Medulla oblongata (tissue), 1 donor: Measurements from ENCODE around the gene CLNK.

Experiments
- DNase-seq: peaks from one replicate; pipeline ENCODE4 v3.0.0-alpha.2; 2015; ENCODE audit errors: extremely low spot score

CLNK gene

DNA sequence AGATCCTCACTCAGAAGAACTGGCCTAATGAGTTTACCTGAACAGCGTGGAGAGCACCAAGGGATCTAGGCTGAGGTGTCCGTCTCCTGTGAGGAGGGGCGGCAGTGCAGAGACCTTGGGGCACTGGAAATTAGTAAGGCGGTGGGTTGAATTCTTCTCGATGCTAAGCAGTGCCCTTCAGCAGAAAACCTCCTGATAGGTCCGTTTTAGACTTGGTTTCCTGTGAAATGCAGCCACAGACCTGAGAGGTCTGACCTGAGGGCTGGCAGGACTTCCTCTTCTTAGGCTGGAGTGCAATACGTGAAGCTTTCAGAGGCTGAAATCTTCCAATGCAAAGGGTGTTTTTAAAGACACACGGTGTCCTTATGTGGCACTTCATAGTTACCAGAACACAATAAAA lies at the start of gene CLNK:
Gene CLNK (minus strand): TSS at position 138 of the 400 bp plus-strand sequence. CDS start 16,899 bp downstream, outside the sequence.
- DNase-seq: no peak

GRCh38 chr4:10733481-10734062 lies 49.0 kb upstream of the CLNK start:
- no peak for DNase-seq

DNA sequence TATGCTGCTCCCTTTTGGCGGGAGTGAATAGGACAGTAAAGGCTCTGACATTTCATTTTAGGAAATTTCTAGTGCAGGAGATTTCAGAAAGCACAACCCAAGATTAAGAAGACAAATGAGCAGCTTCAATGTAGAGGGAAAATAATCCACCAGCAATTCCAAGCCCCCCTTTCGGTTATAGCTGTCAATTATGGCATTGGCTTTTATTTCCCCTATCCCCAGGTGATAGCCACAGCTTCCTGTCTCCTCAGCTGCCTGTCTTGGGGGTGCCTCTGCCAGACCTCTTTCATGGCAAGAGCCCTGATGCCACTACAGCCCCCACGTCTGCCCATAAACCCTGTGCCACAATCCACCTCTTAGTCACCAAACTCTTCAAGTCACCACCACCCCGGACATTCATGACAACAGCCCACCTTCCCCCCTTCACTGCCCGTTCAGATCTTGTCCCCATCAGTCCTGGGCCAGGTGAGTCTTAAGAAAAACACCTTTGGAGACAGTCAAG lies 48.4 kb upstream of the CLNK start:
- DNase-seq: no peak

- DNase-seq: no peak
Measured at GRCh38 chr4:10732235-10732913, 47.8 kb upstream of the CLNK start.

DNA sequence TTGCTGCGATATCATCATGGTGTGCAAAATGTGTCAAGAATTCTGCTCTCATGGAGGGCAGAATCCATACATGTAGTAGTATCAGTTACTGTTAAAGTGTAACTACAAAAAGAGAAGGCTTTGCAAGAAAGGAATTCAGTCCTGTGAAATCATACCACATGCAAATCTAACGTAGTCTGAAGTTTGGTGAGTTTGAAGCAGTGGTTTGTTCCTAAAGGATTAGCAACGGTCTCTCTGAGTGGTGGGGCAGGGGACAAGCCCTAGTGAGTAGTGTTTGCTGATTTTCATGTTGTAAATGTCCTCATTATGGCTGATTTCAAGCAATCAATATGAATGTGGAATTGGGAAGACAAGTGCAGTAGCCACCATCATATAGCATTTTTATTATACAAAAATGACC lies 47.1 kb upstream of the CLNK start:
- no peak for DNase-seq

DNA sequence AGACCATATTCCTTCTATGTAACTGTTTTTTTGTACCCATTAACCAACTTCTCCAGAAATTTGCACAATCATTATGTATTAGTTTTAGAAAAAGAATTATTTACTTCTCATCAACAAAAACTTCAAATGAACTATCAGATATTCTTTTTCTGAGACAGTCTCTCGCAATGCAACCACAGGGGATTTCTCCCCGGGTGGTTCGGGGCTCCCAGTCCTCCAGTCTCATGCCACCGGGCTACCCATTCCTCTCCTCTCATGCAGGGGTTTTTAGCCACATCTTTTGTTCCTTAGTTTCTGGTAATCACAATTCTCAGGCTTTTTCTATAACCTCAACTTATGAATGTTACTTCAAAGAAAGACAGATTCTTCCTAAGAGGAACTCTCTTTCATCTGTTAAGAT lies 46.6 kb upstream of the CLNK start:
- DNase-seq: no peak

DNA sequence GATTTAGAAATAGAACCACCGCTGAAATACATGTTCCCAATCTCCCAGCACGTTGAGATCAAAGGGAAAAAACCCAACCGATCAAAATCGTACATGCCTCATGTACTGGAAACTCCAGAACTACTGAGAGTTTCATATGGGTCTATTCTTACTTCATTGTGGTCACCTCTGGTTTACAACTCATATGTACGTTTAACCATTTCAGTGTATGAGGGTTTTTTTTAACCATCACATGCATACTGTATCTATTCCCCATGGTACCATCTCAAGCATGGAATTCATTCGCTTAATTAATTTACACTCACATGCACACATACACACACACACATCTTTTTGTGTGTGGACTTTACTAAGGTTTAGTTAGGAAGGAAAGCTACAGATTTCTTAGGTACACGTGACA lies 46.0 kb upstream of the CLNK start:
- DNase-seq: no peak

- DNase-seq: no peak
Measured at GRCh38 chr4:10730019-10730418, 45.5 kb upstream of the CLNK start.

DNA sequence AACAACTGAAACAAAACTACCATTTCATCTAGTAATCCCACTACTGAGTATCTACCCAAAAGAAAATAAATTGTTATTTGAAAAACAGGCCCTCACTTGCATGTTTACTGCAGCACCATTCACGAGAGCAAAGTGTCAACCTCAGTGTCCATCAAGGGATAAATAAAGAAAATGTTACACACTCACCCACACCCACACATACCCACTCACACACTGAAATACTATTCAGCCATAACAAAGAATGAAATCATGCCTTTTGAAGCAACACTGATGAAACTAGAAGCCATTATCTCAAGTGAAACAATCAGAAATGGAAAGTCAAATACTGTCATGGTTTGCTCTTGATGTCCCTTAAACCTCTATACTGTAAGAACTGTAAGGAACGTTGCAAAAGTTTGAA lies 44.8 kb upstream of the CLNK start:
- no peak for DNase-seq

DNA sequence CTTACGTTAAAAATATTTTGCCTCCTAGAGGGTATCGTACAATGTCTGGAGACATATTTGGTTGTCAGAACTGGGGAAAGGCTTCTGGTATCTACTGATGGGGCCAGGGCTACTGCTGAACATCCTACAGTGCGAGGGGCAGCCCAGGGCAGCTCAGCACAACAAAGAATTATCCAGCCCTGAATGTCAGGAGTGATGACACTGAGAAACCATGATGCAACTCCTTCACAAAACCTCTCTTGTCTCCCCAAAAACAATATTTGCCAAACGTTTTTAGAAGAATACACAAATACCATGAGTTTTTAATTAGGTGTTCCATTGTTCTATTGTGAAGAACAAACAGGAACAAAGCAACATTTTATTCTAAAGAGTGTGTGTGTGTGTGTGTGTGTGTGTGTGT lies 43.4 kb upstream of the CLNK start:
- no peak for DNase-seq

DNA sequence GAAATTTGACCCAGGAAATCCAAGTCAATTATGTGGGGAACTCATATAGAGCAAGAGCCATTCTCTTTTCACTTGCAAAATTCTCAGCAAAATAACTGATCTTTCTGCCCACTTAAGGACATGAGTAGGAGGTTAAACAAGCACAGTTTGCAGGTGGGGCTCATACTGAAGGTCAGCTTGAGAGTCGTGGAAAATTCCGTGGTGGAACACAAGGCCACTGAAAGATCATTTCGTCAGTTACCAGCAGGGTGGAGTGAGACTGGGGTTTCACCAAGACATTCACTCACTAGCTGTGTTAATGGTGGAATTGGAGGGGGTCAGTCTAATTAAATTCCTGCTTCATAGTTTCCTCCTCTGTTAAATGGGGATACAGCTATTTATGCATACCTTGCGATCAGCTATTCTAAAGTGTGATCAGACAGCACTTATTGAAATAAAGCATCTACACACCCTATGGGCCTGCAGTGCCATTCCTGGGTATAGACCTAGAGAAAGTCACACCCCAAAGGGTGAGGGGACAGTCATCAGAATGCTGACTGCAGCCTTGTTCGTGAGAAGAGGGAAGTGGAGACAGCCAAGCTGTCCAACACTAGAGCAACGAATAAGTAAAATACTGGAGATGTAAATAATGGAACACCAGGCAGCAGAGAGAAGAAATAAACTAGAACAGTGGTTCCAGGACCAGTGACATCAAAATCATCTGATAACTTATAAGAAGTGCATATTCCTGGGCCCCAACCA lies 42.7 kb upstream of the CLNK start:
- no peak for DNase-seq

- no peak for DNase-seq
Measured at GRCh38 chr4:10722957-10723356, 38.4 kb upstream of the CLNK start.

- no peak for DNase-seq
Measured at GRCh38 chr4:10721616-10722015, 37.0 kb upstream of the CLNK start.

- no peak for DNase-seq
Measured at GRCh38 chr4:10716163-10716562, 31.6 kb upstream of the CLNK start.

GRCh38 chr4:10715696-10716095 lies 31.1 kb upstream of the CLNK start:
- DNase-seq: no peak

GRCh38 chr4:10715135-10715534 lies 30.6 kb upstream of the CLNK start:
- no peak for DNase-seq

DNA sequence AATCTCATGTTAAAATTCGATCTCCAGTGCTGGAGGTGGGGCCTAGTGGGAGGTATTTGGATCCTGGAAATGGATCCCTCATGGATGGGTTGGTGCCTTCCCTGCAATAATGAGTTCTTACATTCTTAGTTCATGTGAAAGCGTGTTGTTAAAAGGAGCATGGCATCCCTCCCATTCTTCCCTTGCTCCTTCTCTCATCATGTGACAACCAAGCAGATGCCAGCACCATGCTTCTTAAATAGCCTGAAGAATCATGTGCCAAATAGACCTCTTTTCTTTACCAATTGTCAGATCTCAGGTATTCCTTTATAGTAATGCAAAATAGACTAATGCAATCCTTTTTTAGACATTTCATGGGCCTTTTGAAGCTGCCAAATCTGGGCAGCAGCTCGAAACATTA lies 29.0 kb upstream of the CLNK start:
- no peak for DNase-seq

GRCh38 chr4:10706236-10706635 lies 21.7 kb upstream of the CLNK start:
- DNase-seq: no peak

DNA sequence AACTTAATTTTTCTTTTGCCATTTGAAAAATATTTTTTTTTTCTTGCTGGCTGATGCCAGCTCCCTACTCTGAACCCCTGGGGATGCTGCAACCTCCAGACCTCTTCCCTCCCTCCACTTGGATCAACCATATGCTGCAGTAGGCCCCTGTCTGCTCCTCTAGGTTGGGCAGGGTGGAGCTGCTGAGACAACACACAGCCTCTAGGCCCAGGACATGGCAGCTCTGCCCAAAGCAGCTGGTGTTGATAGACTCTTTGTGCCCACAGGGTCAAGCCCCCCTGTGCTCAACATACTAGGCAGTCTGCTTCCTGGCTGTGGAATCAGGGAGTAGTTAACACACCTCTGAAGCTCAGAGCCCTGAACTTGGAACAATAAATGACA lies 19.9 kb upstream of the CLNK start:
- no peak for DNase-seq

- no peak for DNase-seq
Measured at GRCh38 chr4:10703766-10704429, 19.3 kb upstream of the CLNK start.

DNA sequence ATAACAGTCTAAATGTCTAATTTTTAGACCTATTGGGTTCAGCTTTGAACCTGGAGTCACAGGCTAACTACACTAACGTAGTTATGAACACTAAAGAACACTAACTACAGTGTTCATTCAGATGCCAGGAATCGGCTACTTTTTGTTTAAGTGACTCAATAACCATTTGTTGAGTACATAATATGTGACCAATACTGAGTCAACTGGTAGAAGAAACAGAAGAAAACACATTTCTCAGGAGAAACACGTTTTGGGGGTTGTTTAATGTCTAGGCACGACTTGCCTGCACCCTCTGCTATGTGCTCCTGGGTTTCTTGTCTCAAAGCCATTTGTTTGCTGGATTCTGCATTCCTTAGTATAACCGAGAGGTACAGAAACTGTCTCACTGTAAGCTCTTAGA lies 18.6 kb upstream of the CLNK start:
- no peak for DNase-seq

DNA sequence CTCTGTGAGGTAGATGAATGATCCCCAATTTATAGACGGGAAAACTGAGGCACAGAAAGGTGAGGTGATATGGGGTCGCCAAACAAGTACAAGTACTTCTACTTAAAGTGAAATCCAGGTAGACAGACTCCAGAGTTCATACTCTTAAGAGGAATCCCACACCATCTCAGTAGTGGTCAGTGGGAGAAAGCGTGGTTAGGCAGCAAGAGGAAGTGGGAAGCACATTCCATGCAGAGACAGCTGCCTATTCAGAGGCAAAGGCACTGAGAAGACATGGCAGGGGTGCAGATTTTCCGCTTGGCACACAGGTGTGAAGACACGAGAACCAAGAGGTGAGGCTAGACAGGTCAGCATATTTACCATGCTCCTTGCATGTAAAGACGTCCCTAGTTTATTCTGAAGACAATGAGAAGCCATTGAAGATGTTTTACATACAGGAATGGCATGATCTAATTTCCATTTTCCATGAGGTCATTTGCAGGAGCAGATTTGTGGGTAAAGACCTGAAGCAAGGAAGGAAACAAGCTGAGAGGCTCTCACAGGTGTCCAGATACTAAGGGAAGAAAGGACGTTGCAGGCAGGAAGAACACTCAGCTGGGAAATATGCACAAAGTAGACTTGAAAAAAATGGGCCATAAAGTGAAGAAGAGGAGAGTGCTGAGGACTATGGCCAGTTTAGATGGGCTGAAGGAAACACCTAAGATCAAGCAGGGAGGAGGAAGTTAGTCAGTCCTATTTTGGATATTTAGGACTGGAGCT lies 17.3 kb upstream of the CLNK start:
- DNase-seq: no peak
